Neural progenitor cell (in vitro differentiated cells): ENCODE data around the gene CIDEA.

ENCODE experiments used
- EZH2 ChIP-seq: fragments of 200-600 bp; sonication (generic); IDR thresholded peaks from 2 replicates; pipeline ENCODE4 v1.6.1; 2017; ENCODE audit warnings: antibody characterized with exemption, mild to moderate bottlenecking, moderate library complexity
- EZH2phosphoT487 ChIP-seq: fragments of 200-600 bp; sonication (generic); IDR thresholded peaks from 2 replicates; pipeline ENCODE4 v1.6.1; 2017; ENCODE audit warnings: antibody characterized with exemption
- TF ChIP-seq, protein P1 (sequence below): fragments of 200-600 bp; sonication (generic); IDR thresholded peaks from 2 replicates; pipeline ENCODE4 v1.5.1; 2017; ENCODE audit warnings: antibody characterized with exemption, mild to moderate bottlenecking

DNA sequence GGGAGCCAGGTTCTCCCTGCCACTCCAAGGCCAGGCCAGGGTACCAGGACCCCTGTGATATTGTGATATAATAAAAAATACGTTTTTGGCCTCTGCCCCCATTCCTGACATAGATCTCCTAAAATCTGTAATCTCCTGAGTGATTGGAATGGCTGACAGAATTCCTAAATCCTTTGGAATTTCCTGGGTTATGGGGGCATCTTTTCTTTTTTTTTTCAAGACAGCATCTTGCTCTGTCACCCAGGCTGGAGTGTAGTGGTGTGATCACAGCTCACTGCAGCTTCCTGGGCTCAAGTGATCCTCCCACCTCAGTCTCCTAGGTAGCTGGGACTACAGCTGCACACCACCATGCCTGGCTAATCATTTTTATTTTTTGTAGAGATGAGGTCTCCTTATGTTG is 27.7 kb downstream of the CIDEA start:
- TF ChIP-seq EZH2phosphoT487 (no peak), EZH2 (no peak)
- TF ChIP-seq, protein P1, sequence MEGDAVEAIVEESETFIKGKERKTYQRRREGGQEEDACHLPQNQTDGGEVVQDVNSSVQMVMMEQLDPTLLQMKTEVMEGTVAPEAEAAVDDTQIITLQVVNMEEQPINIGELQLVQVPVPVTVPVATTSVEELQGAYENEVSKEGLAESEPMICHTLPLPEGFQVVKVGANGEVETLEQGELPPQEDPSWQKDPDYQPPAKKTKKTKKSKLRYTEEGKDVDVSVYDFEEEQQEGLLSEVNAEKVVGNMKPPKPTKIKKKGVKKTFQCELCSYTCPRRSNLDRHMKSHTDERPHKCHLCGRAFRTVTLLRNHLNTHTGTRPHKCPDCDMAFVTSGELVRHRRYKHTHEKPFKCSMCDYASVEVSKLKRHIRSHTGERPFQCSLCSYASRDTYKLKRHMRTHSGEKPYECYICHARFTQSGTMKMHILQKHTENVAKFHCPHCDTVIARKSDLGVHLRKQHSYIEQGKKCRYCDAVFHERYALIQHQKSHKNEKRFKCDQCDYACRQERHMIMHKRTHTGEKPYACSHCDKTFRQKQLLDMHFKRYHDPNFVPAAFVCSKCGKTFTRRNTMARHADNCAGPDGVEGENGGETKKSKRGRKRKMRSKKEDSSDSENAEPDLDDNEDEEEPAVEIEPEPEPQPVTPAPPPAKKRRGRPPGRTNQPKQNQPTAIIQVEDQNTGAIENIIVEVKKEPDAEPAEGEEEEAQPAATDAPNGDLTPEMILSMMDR, result no peak
